HT-29 (cell line): ENCODE data around the gene C20orf204. TPM values are rescaled to one million over a fixed set of nuclear protein-coding genes. Genes with fewer than 3 reads are reported as not detected.

ENCODE experiments used
- DNase-seq: peaks from one replicate; pipeline ENCODE4 v3.0.0-alpha.2; 2015; ENCODE audit warnings: low spot score
- total RNA-seq: library from RNA; depleted of rRNA; stranded (reverse); fragments of >200 nt; shearing (Covaris generic); gene quantifications from 2 replicates; pipeline ENCODE4 v1.2.3, GENCODE V29; 2014

Gene C20orf204
- total RNA-seq, 1 experiment from 2014 or later = 0.69 TPM

GRCh38 chr20:64041040-64041780, 5.2 kb downstream of the C20orf204 start:
- DNase-seq = no peak

GRCh38 chr20:64041781-64042053, 5.7 kb downstream of the C20orf204 start:
- no peak for DNase-seq

GRCh38 chr20:64042054-64042781, 6.2 kb downstream of the C20orf204 start:
- no peak for DNase-seq

- DNase-seq = no peak
Measured at GRCh38 chr20:64043768-64044167, 7.8 kb downstream of the C20orf204 start.

- DNase-seq = no peak
Measured at GRCh38 chr20:64044484-64045247, 8.7 kb downstream of the C20orf204 start.

GRCh38 chr20:64045346-64046011, 9.5 kb downstream of the C20orf204 start:
- no peak for DNase-seq

- DNase-seq = no peak
Measured at GRCh38 chr20:64047046-64047389, 11.0 kb downstream of the C20orf204 start.

- no peak for DNase-seq
Measured at GRCh38 chr20:64047968-64048401, 12.0 kb downstream of the C20orf204 start.

- no peak for DNase-seq
Measured at GRCh38 chr20:64048402-64049044, 12.5 kb downstream of the C20orf204 start.

GRCh38 chr20:64049060-64049877, 13.3 kb downstream of the C20orf204 start, which contains the start of gene SOX18:
SOX18 (minus strand) TSS chr20:64049639; CDS start chr20:64049516, 123 bp downstream.
- peak; percentile 44 for DNase-seq

- no peak for DNase-seq
Measured at GRCh38 chr20:64049878-64050260, 13.9 kb downstream of the C20orf204 start.

GRCh38 chr20:64050261-64051032, 14.5 kb downstream of the C20orf204 start:
- DNase-seq = no peak

- no peak for DNase-seq
Measured at GRCh38 chr20:64051033-64051452, 15.1 kb downstream of the C20orf204 start.

- no peak for DNase-seq
Measured at GRCh38 chr20:64051561-64052325, 15.8 kb downstream of the C20orf204 start.

- DNase-seq = no peak
Measured at GRCh38 chr20:64052326-64052722, 16.3 kb downstream of the C20orf204 start.

- DNase-seq = no peak
Measured at GRCh38 chr20:64052987-64053840, 17.2 kb downstream of the C20orf204 start.

GRCh38 chr20:64053841-64054661, 18.1 kb downstream of the C20orf204 start:
- DNase-seq = peak; percentile 45
